GM12878 (cell line): ENCODE measurements around the gene COL4A2.

ENCODE experiments used
- ETV6 ChIP-seq, 2 experiments: fragments of 450-650 bp in 1 of 2; IDR thresholded peaks in 1 of 2; conservative IDR thresholded peaks in 1 of 2; 2 replicates each; pipeline ENCODE4 v1.6.1; 2014; ENCODE audit warnings: antibody characterized with exemption in 1 of 2, borderline replicate concordance in 1 of 2, low read depth in 1 of 2, mild to moderate bottlenecking in 1 of 2, moderate library complexity in 1 of 2
- FOXM1 ChIP-seq: IDR thresholded peaks from 2 replicates; pipeline ENCODE4 v1.6.1; 2012; ENCODE audit warnings: low read depth, mild to moderate bottlenecking, inconsistent platforms, low read length, moderate library complexity
- IKZF1 ChIP-seq: fragments of 450-650 bp; conservative IDR thresholded peaks from 2 replicates; pipeline ENCODE4 v1.6.1; 2017; ENCODE audit warnings: antibody characterized with exemption, mild to moderate bottlenecking
- NFIC ChIP-seq: IDR thresholded peaks from 2 replicates; pipeline ENCODE4 v1.6.1; 2012; ENCODE audit warnings: low read depth, mild to moderate bottlenecking, inconsistent platforms, low read length, moderate library complexity
- POLR2AphosphoS5 ChIP-seq: IDR thresholded peaks from 2 replicates; pipeline ENCODE4 v1.6.1; 2011; ENCODE audit warnings: mild to moderate bottlenecking, low read length, inconsistent platforms
- TCF7 ChIP-seq: IDR thresholded peaks from 2 replicates; pipeline ENCODE4 v1.6.1; 2014; ENCODE audit warnings: antibody characterized with exemption, borderline replicate concordance

- no peak for TF ChIP-seq POLR2AphosphoS5
- TF ChIP-seq TCF7, result no peak
- TF ChIP-seq FOXM1, result no peak
- no peak for TF ChIP-seq ETV6 (conservative IDR thresholded peaks at IDR 0.05 in 1 of 2, IDR thresholded peaks at IDR 0.05 in 1 of 2; ENCODE audit: borderline replicate concordance in 1 of 2, low read depth in 1 of 2)
- TF ChIP-seq NFIC, result no peak
- TF ChIP-seq IKZF1, result no peak
Measured at GRCh38 chr13:110322126-110322827, 15.2 kb downstream of the COL4A2 start.
